OCI-LY7 (cell line): Measurements from ENCODE around the gene RPRD1B. TPM values are rescaled to one million over a fixed set of nuclear protein-coding genes. Genes with fewer than 3 reads are reported as not detected.

Source experiments
- BruUV-seq: library from RNA; stranded (reverse); fragments of 400-500 nt; replicated peaks from 2 replicates; lab custom pipeline; 2021; lab: Mats Ljungman, UMichigan
- CTCF ChIA-PET: fragments of 300-600 bp; sonication (Branson Sonifier 250); formaldehyde crosslinking; loops from one replicate; lab custom pipeline; 2022; ENCODE audit warnings: antibody characterized with exemption; ENCODE audit not compliant: unreplicated experiment; lab: Charles Lee
- POLR2A ChIA-PET: fragments of 300-600 bp; sonication (Branson Sonifier 250); formaldehyde crosslinking; loops from one replicate; lab custom pipeline; 2022; ENCODE audit warnings: antibody characterized with exemption; lab: Charles Lee
- DNase-seq: peaks from one replicate; pipeline ENCODE4 v3.0.0-alpha.2; 2015; ENCODE audit warnings: low spot score
- H2AFZ ChIP-seq: fragments of 200-600 bp; sonication (generic), shearing (Covaris generic); 2 replicates; pipeline ENCODE4 v1.6.1; 2014; ENCODE audit warnings: mild to moderate bottlenecking, antibody characterized with exemption, low read length, moderate library complexity
- H3K27ac ChIP-seq: fragments of 200-600 bp; sonication (generic); 2 replicates; pipeline ENCODE4 v1.5.1; 2014; ENCODE audit warnings: mixed run types, low read depth, mild to moderate bottlenecking, moderate library complexity, low read length, inconsistent platforms; ENCODE audit not compliant: poor library complexity, severe bottlenecking
- H3K36me3 ChIP-seq: fragments of 200-600 bp; sonication (generic); 2 replicates; pipeline ENCODE4 v1.6.1; 2014; ENCODE audit warnings: mild to moderate bottlenecking, antibody characterized with exemption, low read length, moderate library complexity, mixed read lengths; ENCODE audit not compliant: insufficient read depth
- H3K4me1 ChIP-seq: fragments of 200-600 bp; sonication (generic); 2 replicates; pipeline ENCODE4 v1.5.1; 2014; ENCODE audit warnings: mild to moderate bottlenecking, low read length; ENCODE audit not compliant: insufficient read depth, poor library complexity, severe bottlenecking
- H3K4me2 ChIP-seq: fragments of 200-600 bp; sonication (generic); 2 replicates; pipeline ENCODE4 v1.6.1; 2014; ENCODE audit warnings: mild to moderate bottlenecking, low read length
- H3K4me3 ChIP-seq: fragments of 200-600 bp; sonication (generic); 2 replicates; pipeline ENCODE4 v1.5.1; 2014; ENCODE audit warnings: mild to moderate bottlenecking, low read depth, low read length; ENCODE audit not compliant: poor library complexity, severe bottlenecking
- H3K79me2 ChIP-seq: fragments of 200-600 bp; sonication (generic); 2 replicates; pipeline ENCODE4 v1.6.1; 2016; ENCODE audit warnings: low read depth, mild to moderate bottlenecking, low read length, moderate library complexity, mixed read lengths; ENCODE audit not compliant: insufficient read depth
- H3K9me2 ChIP-seq: fragments of 200-600 bp; sonication (generic); 2 replicates; pipeline ENCODE4 v1.6.1; 2016; ENCODE audit warnings: mild to moderate bottlenecking, low read length, mixed read lengths; ENCODE audit not compliant: insufficient read depth
- H3K9me3 ChIP-seq: fragments of 200-600 bp; sonication (generic); 2 replicates; pipeline ENCODE4 v1.6.1; 2014; ENCODE audit warnings: mild to moderate bottlenecking, mixed run types, low read length, mixed read lengths
- H4K20me1 ChIP-seq: fragments of 200-600 bp; sonication (generic); 2 replicates; pipeline ENCODE4 v1.6.1; 2014; ENCODE audit warnings: mild to moderate bottlenecking, antibody characterized with exemption, low read length, moderate library complexity, mixed read lengths; ENCODE audit not compliant: insufficient read depth
- EZH2phosphoT487 ChIP-seq: fragments of 200-600 bp; sonication (generic); IDR thresholded peaks from 2 replicates; pipeline ENCODE4 v1.6.1; 2018; ENCODE audit warnings: low read depth, borderline replicate concordance, mild to moderate bottlenecking, mixed run types, antibody characterized with exemption, low read length, moderate library complexity, mixed read lengths
- intact Hi-C: fragments of 100-400 bp; cut with micrococcal nuclease; formaldehyde crosslinking; loops from one replicate; pipeline ENCODE4 v1.10.0; 2022; ENCODE audit not compliant: unreplicated experiment
- total RNA-seq, 2 experiments: library from RNA; depleted of rRNA in 1 of 2; stranded (reverse); fragments of >200 nt in 1 of 2; shearing (Covaris generic) in 1 of 2; gene quantifications; 2 replicates each; pipeline ENCODE4 v1.2.3, GENCODE V29; 2014 to 2022
- TF ChIP-seq, protein P1 (sequence below): fragments of 200-600 bp; sonication (generic); conservative IDR thresholded peaks from 2 replicates; pipeline ENCODE4 v1.5.1; 2014; ENCODE audit warnings: mild to moderate bottlenecking, antibody characterized with exemption, low read length, moderate library complexity, mixed read lengths

The RPRD1B gene
- total RNA-seq, 2 experiments from 2014 or later, result 45.6 to 67.9 TPM

DNA sequence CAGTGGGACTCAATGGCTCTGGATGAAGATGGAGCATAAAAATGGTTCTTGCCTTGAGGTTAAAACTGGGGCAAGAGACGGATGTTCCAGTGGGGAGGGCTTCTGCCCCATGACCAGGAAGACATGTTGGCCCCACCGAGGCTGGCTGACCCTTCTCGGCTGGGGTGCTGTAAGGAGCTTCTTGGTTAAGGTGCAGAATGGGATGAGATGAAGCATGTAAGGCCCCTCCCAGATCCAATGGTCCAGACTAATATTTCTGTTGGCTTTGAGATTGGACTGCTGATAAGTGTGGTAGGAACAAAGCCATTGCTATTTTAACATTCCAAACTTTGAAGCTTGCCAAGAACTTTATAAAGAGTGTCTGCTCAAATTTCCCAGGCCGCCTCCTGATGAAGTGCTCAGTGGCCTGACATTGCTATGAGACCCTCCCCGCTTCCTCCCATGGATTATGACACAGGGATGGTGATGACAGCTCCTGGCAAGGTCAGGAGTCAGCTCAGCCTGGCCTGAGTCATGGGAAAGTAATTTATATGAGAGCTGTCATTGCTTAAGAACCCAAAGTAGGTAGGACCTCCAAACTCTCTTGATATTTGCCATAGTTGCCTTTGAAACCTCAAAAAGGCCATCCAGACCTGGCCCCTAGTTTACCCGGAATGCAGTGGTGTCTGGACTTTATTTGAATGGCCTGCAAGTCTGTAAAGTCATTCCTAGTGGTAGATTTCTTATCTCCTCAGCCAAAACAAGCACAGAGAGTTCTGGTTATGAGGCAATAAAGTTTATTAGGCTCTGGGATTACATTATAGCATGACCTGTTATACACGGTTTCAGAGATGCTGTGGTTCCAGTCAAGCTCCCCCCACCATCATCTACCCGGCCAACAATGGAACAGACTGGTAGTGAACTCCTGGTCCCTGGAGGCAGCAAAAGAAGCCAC lies 76.3 kb downstream of the RPRD1B start:
- no peaks in the 10 kb centered on the region for H3K9me2 ChIP-seq
- H3K4me1 ChIP-seq, result no peaks in the 10 kb centered on the region
- ChIA-PET CTCF (no interaction called here), POLR2A (interaction anchor here (1.2 kb wide), 1 partner anchor 17 kb away, joined by 4 read pairs; no protein-coding TSS in a partner anchor)
- H4K20me1 ChIP-seq, result no peaks in the 10 kb centered on the region
- TF ChIP-seq EZH2phosphoT487, result no peak
- TF ChIP-seq, protein P1, sequence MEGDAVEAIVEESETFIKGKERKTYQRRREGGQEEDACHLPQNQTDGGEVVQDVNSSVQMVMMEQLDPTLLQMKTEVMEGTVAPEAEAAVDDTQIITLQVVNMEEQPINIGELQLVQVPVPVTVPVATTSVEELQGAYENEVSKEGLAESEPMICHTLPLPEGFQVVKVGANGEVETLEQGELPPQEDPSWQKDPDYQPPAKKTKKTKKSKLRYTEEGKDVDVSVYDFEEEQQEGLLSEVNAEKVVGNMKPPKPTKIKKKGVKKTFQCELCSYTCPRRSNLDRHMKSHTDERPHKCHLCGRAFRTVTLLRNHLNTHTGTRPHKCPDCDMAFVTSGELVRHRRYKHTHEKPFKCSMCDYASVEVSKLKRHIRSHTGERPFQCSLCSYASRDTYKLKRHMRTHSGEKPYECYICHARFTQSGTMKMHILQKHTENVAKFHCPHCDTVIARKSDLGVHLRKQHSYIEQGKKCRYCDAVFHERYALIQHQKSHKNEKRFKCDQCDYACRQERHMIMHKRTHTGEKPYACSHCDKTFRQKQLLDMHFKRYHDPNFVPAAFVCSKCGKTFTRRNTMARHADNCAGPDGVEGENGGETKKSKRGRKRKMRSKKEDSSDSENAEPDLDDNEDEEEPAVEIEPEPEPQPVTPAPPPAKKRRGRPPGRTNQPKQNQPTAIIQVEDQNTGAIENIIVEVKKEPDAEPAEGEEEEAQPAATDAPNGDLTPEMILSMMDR, result no peak
- no peaks in the 10 kb centered on the region for H3K9me3 ChIP-seq
- BruUV-seq, result no TSS peak
- no peaks in the 10 kb centered on the region for H3K36me3 ChIP-seq
- no peak overlapping the region for H3K4me3 ChIP-seq
- no peak for DNase-seq
- intact Hi-C loops, result no loop called here
- H3K79me2 ChIP-seq, result no peaks in the 10 kb centered on the region
- H3K4me2 ChIP-seq, result no peak overlapping the region
- H3K27ac ChIP-seq, result no peak overlapping the region
- H2AFZ ChIP-seq, result no peak overlapping the region

DNA sequence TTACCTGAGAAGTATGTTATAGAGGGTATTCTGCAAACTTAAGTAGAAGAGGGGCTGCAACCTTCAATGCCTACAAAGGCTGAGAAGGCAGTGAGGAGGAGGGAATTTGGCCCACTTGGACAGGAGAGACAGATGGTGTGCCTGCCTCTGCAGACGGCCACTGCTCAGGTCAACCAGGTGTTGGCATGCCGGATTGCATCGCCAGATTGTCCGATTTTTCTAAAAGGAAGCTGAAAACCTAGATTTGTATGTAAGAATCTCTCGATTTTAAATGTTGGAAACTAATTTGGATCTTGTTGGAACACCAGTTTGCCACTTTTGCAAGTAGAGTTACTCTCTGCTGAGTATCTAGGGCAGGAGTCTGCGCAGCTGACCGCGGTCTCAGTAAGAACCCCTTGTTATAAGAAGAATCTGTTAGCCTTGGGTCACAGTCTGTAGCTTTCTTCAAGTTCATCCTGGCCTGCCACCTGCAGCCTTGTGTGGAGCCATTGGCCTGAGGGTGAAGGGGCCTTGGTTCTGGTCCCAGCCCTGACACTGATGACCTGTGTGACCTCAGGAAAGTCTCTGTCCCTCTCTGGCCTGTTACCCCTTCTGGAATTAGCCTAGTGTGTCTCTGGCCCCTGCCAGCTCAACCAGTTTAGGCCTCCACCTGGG lies 77.1 kb downstream of the RPRD1B start:
- H3K27ac ChIP-seq, result no peak overlapping the region
- H3K9me2 ChIP-seq, result no peaks in the 10 kb centered on the region
- H3K36me3 ChIP-seq, result no peaks in the 10 kb centered on the region
- H3K79me2 ChIP-seq, result no peaks in the 10 kb centered on the region
- no peaks in the 10 kb centered on the region for H3K9me3 ChIP-seq
- BruUV-seq, result no TSS peak
- H4K20me1 ChIP-seq, result no peaks in the 10 kb centered on the region
- no peak overlapping the region for H3K4me2 ChIP-seq
- intact Hi-C loops, result no loop called here
- H3K4me1 ChIP-seq, result no peaks in the 10 kb centered on the region
- DNase-seq, result no peak
- H2AFZ ChIP-seq, result no peak overlapping the region
- POLR2A ChIA-PET, result interaction anchor here (1.2 to 1.7 kb wide), 2 partner anchors 18 to 67 kb away, joined by 4 read pairs; no protein-coding TSS in a partner anchor
- TF ChIP-seq, protein P1, result no peak
- TF ChIP-seq EZH2phosphoT487, result no peak
- CTCF ChIA-PET, result interaction anchor here (1.0 kb wide), 1 partner anchor 53 kb away, joined by 3 read pairs; no protein-coding TSS in a partner anchor
- H3K4me3 ChIP-seq, result no peak overlapping the region
